ENCODE measurements around the gene HMGCR. TPM values are rescaled to one million over a fixed set of nuclear protein-coding genes. Genes with fewer than 3 reads are reported as not detected.

The HMGCR gene
- total RNA-seq, 1 experiment from 2014 or later = 77.3 TPM

DNA sequence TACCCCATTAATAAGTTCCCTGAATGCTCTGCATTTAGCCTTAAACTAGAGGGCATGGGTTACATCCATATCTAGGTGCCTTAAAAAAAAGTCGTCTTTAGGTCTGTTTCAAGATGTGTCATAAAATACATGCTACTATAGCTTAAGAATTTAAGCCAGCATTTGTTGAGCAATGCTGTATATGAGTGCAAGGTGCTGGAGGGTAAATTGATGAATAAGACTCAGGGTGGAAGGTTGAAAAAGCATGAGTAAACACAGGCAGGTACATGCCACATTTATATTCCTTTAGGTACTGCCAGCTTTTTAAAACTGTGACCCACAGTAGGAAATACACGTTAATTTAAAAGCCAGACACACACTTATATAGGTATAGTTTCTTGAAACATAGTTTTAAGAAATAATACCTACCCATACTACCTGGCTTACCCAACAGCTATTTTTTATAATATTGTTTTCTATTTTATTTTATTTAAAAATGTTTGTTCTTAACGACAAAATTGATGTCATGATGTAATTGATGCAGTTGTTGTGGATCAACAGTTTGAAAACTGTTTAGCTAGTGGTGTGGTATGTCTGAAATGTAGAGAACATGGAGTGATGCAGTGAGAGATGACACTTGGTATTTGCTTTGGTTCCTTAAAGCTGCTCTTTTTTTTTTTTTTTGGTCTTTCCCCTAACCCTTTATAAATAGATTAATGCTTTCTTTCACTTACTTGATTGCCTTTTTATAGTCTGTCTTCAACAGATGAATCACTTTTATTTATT is 3.9 kb downstream of the HMGCR start:
- DNase-seq (ENCODE audit: low read depth) = no peak

DNA sequence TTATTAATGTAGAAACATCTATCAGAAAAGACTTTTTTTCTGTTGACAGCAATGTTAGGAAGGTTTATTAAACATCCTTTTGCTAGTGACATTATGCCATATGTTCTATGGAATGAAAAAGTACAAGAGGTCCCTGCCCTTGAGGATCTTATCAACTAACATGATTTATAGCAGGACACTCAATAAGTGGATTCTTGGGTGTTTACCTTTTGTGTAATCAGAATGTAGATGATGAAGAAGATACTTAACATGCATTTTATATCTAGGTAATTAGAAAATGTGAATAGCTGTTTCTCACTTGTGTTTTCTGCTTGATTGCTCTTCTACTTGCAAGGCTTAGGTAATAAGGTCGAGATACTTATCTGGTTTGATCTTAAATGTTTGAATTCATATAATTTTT is 4.9 kb downstream of the HMGCR start:
- no peak for DNase-seq (ENCODE audit: low read depth)

DNA sequence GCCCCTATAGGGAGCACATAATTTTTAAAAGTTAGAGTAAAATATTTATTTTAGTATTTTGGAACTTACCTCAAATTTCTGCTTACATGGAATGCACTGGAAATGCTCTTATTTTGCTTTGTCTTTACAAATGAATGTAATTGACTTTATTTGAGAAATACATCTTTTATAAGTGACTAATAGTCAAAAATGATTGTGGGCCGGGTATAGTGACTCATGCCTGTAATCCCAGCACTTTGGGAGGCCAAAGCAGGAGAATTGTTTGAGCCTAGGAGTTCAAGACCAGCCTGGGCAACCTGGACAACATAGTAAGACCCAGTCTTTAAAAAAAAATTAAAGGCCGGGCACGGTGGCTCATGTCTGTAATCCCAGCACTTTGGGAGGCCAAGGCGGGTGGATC is 5.8 kb downstream of the HMGCR start:
- DNase-seq (ENCODE audit: low read depth) = peak; percentile 29

DNA sequence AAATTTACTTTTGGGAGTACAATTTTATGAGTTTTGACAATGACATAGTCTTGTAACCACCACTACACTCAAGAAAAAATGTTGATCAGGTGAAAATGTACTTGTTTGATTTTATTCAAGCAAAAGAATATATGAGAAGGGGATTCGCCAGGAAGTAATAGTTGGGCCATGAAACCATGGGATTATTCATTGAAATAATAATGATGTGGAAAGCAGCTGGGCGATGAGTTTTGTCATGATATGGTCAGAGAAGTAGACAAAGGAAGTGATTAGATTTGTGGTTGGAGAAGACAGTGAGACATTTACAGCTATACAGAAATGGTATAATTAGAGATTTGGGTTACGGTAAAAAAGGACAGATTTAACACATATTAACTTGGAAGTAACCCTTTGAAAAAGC is 11.2 kb downstream of the HMGCR start:
- peak; percentile 87 for DNase-seq (ENCODE audit: low read depth)

DNA sequence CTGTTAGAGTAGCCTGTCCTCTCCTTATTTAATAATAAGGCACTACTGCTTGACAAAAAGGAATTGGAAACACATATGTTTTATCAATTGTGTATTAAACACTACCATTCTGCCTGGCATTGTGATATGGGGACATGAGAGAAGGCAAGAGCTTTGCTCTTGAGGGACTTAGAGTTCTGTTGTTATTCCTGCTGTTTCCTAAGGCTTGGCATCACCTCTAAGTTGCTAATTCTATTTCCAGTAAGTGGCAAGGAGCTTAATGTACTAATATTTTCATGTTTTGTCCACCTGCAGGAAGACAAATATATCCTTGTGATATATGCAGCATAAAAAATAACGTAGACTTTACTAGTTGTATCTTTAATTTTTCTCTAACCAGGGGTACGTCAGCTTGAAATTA is 12.6 kb downstream of the HMGCR start:
- DNase-seq (ENCODE audit: low read depth) = no peak

DNA sequence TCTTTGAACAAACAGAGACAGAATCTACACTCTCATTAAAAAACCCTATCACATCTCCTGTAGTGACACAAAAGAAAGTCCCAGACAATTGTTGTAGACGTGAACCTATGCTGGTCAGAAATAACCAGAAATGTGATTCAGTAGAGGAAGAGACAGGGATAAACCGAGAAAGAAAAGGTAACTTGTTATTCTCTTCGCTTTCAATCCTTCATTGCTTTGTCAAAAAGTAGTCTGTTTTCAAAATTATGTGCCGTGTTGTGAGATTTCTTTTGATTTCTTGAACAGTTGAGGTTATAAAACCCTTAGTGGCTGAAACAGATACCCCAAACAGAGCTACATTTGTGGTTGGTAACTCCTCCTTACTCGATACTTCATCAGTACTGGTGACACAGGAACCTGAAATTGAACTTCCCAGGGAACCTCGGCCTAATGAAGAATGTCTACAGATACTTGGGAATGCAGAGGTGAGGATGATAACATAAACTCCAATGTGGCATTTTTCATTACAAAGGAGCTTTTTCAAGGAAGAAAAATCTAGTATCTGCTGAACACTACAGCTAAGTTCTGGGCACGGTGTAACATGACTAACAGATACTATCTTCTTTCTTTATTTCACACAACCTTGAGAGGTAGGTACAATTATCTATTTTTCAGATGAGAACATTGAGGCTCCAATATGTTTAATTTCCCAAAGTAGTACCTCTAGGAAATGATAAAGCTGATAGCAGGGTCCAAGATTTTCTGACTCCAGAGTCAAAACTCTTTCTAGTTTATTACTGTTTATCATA is 14.3 kb downstream of the HMGCR start:
- DNase-seq (ENCODE audit: low read depth) = no peak

DNA sequence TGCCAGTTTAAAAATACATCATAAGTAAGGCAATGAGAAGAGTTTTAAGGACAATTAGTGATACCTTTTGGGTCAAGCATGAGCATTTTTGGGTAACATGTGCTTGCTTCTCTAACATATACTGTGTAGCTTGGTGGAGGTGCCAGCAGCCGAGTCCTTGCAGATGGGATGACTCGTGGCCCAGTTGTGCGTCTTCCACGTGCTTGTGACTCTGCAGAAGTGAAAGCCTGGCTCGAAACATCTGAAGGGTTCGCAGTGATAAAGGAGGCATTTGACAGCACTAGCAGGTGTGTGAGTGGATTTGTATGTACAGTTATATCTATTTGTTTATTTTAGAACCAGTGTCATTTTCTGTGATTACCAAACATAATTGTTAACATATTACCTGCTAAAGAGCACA is 18.2 kb downstream of the HMGCR start:
- DNase-seq (ENCODE audit: low read depth) = peak; percentile 68

DNA sequence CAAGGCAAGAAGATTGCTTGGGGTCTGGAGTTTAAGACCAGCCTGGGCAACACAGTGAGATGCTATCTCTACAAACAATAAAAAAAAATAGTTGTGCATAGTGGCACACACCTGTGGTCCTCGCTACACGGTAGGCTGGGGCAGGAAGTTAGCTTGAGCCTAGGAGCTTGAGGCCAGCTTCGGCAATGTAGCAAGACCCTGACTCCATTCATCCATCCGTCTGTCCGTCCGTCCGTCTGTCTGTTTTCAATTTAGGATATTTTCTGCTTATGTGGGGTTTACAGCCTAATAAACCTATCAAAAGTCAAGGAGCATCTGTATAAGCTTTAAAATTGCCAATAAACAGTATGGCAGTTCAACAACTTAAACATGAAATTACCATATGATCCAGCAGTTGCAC is 19.7 kb downstream of the HMGCR start:
- DNase-seq (ENCODE audit: low read depth) = no peak

DNA sequence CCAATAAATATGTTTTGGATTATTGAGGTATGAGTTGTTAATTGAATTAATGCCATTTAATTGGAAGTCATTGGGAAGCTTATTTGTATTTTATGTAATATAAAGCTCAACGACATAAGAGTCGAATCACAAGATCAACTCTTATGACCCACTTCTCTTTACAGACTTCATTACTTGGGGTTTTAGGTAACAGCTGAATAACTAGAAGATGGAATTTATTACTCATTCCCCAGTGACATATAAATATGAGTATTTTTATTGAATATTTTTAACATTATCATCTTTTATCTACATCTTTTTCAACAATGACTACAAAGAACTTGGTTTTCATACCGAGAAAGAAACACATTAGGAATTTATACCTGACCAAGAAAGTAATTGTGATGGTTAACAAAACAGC is 21.1 kb downstream of the HMGCR start:
- peak; percentile 86 for DNase-seq (ENCODE audit: low read depth)

DNA sequence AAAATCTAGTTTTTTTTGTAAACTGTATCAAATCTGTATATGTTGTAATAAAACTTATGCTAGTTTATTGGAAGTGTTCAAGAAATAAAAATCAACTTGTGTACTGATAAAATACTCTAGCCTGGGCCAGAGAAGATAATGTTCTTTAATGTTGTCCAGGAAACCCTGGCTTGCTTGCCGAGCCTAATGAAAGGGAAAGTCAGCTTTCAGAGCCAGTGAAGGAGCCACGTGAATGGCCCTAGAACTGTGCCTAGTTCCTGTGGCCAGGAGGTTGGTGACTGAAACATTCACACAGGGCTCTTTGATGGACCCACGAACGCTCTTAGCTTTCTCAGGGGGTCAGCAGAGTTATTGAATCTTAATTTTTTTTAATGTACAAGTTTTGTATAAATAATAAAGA is 24.3 kb downstream of the HMGCR start:
- no peak for DNase-seq (ENCODE audit: low read depth)

DNA sequence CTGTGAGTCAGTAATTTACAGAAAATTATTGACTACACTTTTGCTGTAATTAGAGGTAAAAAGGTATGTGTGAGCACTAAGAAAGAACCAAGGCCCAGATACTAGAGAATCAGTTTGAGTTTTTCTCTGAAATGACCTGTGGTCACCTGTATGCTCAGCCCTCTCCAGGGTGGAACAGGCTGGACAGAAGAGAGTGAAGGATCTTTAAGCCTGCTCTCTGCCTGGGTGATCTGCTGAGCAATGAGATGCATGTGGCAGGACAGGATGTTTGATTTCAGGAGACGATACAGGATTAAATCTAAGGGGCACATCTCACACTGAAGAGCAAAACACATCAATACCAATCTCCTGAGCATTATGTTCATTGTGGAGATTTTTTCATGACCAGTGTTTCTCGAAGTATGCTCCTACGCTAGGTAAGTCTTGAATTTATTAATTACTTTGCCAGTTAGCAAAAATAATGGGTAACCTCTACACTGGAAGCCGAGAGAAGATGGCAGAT is 25.5 kb downstream of the HMGCR start:
- DNase-seq (ENCODE audit: low read depth) = no peak

DNA sequence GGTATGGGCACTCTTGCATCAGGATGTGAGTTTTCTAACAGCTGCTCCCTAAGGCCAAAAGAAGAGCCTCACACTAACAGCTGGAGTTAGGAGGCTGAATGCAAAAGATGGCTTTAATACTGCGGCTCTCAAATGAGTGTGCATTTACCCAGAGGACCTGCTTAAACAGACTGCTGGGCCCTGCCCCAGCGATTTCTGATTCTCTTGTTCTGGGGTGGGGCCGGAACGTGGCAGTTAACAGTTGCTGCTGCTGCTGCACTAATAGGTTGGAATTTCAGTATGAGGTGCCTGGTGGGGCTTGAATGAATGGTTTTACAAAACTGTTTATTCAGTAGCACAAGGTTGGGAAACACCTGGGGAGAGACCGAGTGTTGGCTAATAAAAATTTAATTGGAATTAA is 26.1 kb downstream of the HMGCR start:
- DNase-seq (ENCODE audit: low read depth) = peak; percentile 86

DNA sequence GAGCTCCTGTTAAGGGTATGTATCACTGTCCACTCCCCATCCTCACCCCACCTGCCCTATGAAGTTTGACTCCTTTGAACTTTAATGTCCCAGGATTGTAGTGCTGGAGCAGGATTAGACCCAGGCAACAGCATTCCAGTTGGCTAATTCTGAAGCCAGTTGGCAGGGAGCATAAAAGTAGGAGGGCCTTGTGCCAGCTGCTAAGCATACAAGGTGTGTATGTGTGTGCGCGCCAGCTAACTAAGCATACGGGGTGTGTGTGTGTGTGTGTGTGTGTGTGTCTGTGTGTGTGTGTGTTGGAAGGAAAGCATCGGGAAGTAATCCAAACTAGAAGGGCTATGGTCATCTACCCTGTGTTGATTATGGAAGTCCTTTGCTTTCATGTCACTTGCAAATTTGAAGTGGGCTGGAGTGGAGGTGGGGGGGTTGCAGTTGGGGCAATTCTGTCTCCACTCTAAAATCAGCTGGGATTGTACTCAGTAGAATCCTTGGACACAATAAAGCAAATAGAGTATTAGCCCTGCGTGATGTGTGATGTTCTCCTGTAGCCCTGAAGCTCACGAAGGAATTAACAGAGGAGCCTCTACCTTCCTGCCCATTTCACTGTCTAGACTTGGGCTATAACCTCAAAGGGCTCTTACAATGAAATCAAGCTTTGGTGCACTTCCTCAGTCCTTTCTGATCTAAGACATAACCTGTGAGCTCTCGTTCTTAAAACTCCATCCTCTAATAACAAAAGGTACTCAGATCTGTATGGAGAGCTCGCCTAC is 26.9 kb downstream of the HMGCR start:
- peak; percentile 44 for DNase-seq (ENCODE audit: low read depth)

DNA sequence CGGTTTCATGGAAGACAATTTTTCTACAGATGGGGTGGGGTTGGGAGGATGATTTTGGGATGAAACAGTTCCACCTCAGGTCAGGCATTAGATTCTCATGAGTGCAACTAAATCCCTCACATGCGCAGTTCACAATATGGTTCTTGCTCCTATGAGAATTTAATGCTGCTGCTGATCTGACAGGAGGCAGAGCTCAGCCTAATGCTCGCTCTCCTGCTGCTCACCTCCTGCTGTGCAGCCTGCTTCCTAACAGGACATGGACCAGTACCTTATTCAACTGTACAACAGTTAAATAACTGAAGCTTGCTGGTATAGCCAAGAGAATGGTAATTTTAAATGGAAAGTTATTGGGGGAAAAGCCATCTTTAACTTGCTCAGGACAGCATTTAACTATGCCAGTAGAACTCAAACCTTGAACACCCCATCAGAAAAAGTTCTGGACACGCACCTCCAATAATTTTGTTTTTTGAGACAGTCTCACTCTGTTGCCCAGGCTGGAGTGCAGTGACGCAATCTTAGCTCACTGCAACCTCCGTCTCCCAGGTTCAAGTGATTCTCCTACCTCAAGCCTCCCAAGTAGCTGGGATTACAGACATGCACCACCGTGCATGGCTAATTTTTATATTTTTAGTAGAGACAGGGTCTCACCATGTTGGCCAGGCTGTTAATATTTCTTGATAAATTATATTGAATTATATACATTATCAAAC is 27.7 kb downstream of the HMGCR start:
- DNase-seq (ENCODE audit: low read depth) = no peak

DNA sequence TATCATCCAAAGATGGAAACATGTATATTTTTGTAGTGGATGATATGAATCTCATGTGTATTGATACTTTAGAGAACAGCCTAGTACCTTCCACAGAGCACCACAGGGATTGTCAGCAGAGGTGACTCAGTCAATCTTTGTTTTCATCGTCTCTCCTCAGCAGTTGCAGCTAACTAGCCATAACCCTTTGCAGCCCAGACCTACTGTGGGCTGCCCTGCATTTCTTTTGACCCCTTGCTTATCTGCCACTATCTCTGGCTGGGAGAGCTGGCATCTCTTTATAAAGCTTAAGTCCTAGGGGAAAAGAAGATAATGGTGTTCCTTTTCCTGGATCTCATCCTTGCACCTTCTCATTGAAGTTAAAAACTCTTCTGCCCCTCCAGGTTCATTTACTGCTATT is 28.7 kb downstream of the HMGCR start:
- no peak for DNase-seq (ENCODE audit: low read depth)

DNA sequence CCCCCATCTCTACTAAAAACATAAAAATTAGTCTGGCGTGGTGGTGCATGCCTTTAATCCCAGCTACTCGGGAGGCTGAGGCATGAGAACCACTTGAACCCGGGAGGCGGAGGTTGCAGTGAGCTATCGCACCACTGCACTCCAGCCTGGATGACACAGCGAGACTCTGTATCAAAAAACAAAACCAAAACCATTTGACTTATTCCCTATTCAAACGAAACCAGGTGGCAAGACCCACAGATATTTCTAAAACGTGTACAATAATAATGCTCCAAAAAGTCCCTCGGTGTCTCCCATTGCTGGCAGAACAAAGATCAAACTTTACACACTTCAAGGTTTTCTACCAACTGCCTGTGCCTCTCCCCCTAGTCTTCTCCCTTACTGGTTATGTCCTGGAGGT is 29.8 kb downstream of the HMGCR start:
- no peak for DNase-seq (ENCODE audit: low read depth)

DNA sequence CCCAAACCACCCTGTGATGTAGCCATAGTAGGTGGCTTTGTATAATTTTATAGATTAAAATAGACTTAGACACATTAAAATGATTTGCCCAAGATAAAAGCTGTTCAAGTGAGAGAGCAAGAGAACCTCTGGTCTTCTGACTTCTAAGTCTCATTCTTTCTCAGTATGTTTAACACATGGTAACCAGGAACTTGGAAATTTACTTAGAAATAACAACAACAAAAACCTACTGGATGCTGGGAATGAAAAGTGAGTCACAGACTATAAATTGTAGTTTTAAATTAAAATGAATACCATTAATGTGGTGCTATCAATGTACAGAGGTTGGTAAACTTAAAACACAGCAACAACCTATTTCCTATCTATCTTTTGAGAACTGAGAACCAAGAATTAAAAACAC is 30.4 kb downstream of the HMGCR start:
- peak; percentile 40 for DNase-seq (ENCODE audit: low read depth)

DNA sequence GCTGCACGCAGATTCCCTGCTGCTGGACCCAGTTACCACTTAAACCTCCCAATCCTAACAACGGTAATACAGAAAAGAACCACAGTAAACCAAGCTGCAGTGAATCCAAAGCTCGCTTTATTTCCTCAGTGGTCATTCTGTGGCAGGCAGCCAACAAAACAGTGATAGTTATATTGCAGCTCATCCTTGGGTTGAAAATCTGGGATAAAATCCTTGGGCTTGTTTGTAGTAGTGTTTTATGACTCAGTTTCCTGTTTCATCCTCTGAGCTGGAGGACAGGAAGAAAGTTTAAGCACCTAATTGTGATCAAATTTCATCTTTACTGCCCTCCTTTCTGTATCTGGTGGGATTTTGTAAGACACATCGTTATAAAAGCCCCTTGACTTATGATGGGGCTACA is 31.4 kb downstream of the HMGCR start:
- DNase-seq (ENCODE audit: low read depth) = peak; percentile 29

DNA sequence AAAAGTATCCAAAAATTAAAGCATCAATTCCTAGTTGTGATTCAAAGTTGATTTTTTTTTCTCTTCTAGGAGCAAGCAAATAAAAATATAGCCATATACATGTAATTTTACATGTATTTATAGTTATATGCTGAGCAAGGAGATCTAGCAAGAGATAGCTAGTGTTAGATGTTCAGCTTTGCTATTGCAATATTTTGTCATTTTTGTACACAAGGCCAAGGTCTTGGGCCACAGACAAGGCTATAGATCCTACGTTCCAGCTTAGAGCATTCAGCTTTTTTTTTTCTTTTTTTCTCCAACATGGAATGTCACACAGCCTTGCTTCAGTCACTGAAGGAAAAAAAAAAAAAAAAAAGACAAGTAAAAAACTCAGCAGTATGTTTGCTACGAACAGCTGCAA is 36.8 kb downstream of the HMGCR start:
- no peak for DNase-seq (ENCODE audit: low read depth)

DNA sequence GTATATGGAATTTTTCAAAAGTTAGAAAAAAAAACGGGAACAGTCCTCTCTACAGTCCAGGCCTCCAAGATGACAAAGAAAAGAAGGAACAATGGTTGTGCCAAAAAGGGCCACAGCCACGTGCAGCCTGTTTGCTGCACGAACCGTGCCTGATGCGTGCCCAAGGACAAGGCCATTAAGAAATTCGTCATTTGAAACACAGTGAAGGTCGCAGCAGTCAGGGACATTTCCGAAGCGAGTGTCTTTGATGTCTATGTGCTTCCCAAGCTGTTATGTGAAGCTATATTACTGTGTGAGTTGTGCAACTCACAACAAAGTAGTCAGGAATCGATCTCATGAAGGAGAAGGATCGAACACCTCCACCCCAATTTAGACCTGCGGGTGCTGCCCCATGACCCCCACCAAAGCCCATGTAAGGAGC is 37.4 kb downstream of the HMGCR start:
- no peak for DNase-seq (ENCODE audit: low read depth)

DNA sequence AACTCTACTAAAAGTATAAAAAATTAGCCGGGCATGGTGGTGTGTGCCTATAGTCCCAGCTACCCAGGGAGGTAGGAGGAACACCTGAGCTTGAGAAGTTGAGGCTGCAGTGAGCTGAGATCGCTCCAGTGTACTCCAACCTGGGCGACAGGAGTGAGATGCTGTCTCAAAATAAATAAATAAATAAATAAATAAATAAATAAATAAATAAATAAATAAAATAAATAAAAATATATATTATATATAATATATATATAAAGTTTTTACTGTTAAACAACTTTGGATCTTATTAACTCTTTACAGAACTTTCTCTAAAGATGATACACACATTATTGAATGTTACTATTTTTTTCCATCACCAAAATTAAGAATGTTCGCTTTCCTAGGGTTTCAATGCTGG is 38.4 kb downstream of the HMGCR start:
- no peak for DNase-seq (ENCODE audit: low read depth)

DNA sequence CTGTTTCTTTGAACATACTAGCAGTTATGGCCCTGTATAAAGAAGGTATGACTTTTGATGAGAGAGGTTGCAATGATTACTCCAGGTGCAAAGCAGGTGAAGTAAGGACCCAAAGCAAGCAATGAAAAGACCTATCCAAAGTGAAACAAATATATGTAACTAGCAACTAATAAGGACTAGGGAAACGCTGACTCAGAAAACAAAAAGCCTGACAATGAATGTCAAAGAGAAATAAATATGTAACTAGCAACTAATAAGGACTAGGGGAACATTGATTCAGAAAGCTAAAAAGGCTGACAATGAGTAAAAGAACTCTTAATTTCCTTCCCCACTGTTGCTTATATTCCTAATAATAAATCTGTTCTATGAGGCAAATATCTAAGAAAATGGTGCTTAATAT is 43.1 kb downstream of the HMGCR start:
- DNase-seq (ENCODE audit: low read depth) = no peak
